HG03520 (cell line): ENCODE data around the gene RIPOR2.

ENCODE experiments used
- ATAC-seq: cut with Tn5 transposase; IDR thresholded peaks from one replicate; pipeline ENCODE4 v1.9.1; 2021; ENCODE audit warnings: mild to moderate bottlenecking, moderate library complexity; ENCODE audit not compliant: unreplicated experiment

RIPOR2 gene

GRCh38 chr6:24822696-24823095 lies 113.1 kb downstream of the RIPOR2 start:
- ATAC-seq = no peak

DNA sequence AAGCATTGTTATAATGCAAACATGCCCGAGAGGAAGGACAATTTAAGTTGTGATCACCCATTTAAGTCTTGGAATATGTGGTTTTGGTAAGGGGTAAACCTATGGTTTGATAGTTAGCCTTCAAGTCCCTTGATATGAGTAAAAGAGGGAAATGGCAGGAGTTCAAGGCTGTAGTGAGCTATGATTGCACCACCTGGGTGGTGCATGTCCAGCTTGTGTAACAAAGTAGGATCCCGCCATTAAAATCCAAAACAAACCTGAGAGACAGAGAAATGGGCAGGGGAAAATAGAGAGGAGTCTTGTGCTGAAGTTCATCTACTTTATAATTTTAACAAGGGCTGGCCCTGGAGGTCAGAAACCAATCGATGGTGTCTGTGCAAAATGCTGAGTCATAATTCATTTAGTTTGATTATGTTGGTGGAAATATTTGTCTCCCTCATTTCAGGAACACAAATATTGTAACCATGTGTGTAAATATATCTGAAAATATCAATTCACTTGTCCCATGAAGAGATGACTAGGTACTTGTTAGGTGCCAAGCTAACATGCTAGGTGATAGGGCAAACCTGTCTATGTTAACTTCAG lies 113.8 kb downstream of the RIPOR2 start:
- no peak for ATAC-seq

GRCh38 chr6:24818346-24818745 lies 117.4 kb downstream of the RIPOR2 start:
- ATAC-seq = no peak

DNA sequence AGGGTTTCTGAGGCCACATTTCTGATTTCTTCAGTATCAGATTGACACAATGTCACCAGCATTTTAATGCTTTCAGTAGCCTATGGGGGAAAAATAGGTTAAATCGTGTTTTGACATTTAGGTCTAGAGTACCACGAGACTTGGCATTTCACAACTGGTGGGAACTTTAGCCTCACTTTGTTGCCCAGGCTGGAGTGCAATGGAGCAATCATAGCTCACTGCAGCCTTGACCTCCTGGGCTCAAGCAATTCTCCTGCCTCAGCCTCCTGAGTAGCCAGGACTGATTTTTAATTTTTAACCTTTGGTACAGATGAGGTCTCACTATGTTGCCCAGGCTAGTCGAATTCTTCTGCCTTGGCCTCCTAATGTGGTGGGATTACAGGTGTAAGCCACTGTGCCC lies 126.0 kb downstream of the RIPOR2 start:
- no peak for ATAC-seq

GRCh38 chr6:24807584-24807983 lies 128.2 kb downstream of the RIPOR2 start:
- no peak for ATAC-seq

GRCh38 chr6:24802271-24803059 lies 133.3 kb downstream of the RIPOR2 start:
- ATAC-seq = no peak

DNA sequence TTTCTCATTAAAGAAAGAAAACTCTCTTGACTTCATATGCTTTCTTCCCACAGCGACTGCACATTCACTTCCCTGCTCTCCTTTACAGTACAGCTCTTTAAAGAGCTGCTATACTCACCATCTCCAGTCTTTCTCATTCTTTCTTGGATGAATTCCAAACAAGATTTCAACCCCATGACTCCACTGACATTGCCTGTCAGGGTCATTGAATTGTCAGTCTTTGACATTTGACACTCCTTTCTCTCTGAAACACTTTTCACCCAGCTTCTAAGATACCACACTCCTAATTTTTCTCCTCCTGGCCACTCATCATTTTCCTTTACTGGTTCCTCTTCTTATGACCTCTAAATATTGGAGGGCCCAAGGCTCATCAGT lies 136.2 kb downstream of the RIPOR2 start:
- no peak for ATAC-seq

GRCh38 chr6:24798740-24799540 lies 136.8 kb downstream of the RIPOR2 start, which contains the start of gene ARMH2:
TSS of gene ARMH2 (minus strand) at chr6:24798917. CDS start at chr6:24798857, 60 bp downstream.
- no peak for ATAC-seq

GRCh38 chr6:24797596-24798216 lies 138.1 kb downstream of the RIPOR2 start:
- no peak for ATAC-seq

DNA sequence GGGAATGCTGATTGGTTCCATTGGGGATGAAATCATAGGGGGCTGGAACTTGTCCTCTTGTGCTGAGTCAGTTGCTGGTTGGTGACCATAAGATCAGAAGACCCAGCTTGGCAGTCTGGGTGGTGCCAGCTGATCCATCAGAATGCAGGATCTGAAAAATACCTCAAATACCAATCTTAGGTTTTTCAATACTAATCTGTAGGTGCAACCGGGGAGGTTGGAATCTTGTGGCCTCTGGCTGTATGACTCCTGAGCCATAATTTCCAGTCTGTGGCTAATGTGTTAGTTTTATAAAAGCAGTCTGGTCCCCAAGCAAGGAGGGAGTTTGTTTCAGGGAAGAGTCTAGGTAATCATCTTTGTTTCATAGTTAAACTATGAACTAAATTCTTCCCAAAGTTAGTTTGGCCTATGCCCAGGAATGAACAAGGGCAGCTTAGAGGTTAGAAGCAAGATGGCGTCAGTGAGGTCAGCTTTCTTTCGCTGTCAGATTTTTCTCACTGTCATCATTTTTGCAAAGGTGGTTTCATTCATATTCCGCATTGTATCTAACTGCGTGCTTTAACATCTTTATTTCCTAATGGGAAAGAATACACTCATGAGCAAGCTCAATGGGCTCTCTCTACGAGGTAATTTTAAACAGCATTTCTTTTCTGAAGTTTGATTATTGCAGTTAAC lies 139.0 kb downstream of the RIPOR2 start:
- no peak for ATAC-seq

DNA sequence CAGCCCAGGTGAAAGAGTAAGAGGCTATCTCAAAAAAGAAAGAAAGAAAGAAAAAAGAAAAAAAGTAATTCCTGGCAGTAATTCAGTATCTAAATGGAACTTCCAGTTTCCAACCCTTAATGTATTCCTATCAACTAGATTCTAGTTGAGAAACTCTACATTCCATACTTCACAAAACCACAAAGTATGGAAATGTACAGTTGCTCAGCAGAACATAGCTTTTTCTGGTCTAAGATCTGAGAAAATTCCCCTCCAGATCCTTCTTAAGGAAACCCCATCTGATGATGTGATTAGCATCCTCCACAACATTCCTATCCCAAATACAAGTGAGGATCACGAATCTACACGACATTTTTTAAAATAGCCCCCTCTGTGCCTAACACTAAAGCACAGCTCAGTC lies 140.7 kb downstream of the RIPOR2 start:
- no peak for ATAC-seq

- no peak for ATAC-seq
These were observed 147.6 kb downstream of the RIPOR2 start for GRCh38 chr6:24788031-24788665.

- no peak for ATAC-seq
These were observed 155.6 kb downstream of the RIPOR2 start for GRCh38 chr6:24780206-24780605.

DNA sequence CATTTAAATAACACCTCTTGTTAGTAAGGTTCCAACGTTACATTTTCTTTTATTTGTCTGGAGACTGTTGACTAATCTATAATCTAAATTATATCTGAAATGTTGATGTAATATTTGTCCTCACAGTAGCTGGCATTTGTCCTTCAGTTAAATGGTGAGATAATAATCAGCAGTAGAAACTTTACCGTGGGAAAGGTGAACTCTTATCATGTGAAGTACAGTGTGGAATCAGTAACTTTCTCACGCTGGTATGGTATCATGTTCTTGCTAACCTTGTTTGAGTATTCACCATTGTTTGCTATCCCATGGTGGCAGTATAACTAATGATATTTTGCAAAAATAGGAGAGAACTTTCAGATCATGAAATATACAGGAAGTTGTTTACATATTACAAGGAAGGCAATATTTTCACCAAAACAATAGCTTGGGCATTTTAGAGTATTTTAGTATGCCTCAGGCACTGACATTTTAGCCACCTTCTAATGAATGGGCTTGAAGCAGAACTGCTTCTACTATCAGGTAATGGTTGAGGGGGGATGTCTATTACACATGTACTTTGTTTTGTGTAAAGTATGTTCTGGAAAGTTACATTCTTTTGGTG lies 156.2 kb downstream of the RIPOR2 start:
- no peak for ATAC-seq

DNA sequence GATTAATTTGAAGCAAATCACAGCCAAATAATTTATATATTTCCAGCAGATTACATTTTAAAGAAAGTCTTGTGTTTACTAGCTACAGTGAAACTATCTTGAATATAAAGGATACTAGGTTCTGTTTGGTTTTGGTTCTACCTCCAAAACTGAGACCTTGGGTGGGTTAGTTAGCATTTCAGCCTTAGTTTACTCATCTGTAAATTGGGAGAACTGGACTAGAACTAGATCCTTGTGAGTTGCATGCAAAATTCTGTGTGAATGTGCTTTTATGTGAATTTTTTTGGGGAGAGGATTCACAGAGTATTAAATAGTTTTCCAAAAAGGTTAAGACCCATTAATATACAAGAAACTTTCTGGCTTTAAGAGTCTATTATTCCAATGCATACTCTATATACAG lies 156.9 kb downstream of the RIPOR2 start:
- ATAC-seq = no peak

- no peak for ATAC-seq
These were observed 157.6 kb downstream of the RIPOR2 start for GRCh38 chr6:24778121-24778520.

GRCh38 chr6:24777227-24777626 lies 158.5 kb downstream of the RIPOR2 start:
- no peak for ATAC-seq

GRCh38 chr6:24775520-24776058 lies 160.2 kb downstream of the RIPOR2 start:
- no peak for ATAC-seq

- ATAC-seq = peak; percentile 93
These were observed 160.9 kb downstream of the RIPOR2 start, which contains the start of gene GMNN for GRCh38 chr6:24774696-24775519. TSS of gene GMNN (plus strand) at chr6:24774937. CDS start at chr6:24777247, 2,310 bp downstream.
